Measurements from ENCODE around the gene RPS29.

DNA sequence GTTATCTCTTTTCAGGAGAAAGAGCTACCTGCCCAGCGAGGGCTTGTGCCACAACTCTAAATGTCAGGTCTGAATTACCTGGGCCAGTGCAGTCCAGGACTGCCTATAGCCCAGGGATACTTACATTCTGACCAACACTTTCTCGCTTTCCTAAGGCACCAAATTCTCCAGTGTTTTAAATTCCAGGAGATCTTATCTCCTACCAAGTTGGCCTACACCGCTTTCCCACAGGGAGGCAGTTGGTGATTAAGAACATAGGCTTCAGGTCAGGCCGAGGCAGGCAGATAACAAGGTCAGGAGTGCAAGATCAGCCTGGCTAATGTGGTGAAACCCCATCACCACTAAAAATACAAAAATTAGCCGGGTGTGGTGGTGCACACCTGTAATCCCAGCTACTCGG is 41.1 kb downstream of the RPS29 start:
- TF ChIP-seq CTCF (IDR thresholded peaks at IDR 0.05) (no peak), POLR2A (IDR thresholded peaks at IDR 0.05) (no peak)
